Measurements from ENCODE around the gene ACTN4.

The ACTN4 gene

DNA sequence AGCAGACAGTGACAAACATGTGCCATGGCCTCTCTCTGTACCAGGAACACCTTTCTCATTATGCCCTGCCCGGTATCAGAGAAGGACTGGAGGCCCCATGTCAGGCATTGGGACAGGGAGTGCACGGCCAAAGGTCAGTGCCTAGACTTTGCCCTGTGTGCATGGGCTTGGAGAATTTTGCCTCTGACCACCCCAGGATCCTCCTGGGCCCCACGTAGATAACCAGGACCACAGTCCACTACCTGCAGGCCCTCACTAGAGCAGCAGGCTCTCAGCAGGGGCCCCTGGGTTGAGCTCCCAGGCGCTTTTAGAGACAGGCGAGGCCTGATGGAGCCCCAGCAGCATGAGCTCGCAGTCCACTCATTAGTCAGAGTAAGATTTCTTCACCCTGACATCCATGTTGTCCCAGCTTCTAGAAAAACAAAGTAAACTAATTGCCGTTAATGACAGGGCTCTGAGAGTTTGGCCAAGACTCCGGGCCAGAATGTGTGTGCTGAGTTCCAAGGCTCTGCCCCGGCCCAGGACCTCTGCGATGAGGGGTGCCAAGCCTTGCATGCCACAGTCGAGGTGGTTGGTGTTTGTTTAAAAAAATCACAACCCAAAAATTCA lies 54.1 kb downstream of the ACTN4 start:
- TF ChIP-seq ZFX (IDR thresholded peaks at IDR 0.05), result no peak
- TF ChIP-seq, protein P1, sequence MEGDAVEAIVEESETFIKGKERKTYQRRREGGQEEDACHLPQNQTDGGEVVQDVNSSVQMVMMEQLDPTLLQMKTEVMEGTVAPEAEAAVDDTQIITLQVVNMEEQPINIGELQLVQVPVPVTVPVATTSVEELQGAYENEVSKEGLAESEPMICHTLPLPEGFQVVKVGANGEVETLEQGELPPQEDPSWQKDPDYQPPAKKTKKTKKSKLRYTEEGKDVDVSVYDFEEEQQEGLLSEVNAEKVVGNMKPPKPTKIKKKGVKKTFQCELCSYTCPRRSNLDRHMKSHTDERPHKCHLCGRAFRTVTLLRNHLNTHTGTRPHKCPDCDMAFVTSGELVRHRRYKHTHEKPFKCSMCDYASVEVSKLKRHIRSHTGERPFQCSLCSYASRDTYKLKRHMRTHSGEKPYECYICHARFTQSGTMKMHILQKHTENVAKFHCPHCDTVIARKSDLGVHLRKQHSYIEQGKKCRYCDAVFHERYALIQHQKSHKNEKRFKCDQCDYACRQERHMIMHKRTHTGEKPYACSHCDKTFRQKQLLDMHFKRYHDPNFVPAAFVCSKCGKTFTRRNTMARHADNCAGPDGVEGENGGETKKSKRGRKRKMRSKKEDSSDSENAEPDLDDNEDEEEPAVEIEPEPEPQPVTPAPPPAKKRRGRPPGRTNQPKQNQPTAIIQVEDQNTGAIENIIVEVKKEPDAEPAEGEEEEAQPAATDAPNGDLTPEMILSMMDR (conservative IDR thresholded peaks at IDR 0.05), result no peak

DNA sequence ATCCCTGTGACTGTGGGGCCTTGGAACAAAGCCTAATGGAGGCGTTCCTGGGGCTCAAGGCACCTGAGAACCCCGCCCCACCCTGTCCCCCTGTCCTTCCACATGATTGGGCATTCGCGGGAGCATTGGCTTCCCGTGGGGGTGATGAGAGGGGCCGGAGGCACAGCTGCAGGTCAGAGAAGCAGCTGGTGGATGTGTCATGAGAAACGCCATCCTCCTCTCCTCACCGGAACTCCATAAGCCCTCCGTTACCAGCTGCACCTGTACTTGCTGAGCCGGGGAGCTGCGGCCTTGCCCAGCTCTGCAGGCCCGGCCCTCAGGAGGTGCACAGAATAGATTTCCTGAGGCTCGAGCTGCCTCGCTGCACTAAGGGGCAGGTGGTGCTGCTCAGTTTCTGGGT lies 54.8 kb downstream of the ACTN4 start:
- no peak overlapping the region for H3K27ac ChIP-seq
- TF ChIP-seq, protein P1 (conservative IDR thresholded peaks at IDR 0.05), result no peak
- TF ChIP-seq ZFX (IDR thresholded peaks at IDR 0.05), result no peak

More for the DNA sequence above, 54.1 kb downstream of the ACTN4 start:
- no peak overlapping the region for H3K27ac ChIP-seq

DNA sequence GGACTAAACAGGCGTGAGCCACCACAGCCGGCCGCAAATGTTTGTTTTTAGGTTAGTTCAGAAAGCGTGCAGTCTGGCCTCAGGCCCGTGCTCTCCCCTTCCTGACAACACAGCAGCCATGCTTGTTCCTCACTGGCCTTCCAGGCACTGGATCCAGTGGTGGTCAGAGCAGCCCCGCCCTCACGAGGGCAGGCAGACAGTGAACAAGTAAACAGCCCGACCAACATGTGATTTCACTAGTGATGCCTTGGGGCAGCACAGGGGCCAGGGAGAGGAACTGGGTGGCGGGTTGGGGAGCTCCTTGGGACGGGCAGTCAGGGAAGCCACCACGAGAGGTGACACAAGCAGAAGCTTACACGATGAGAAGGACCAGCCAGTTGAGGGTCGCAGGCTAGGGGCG lies 56.1 kb downstream of the ACTN4 start:
- TF ChIP-seq, protein P1 (conservative IDR thresholded peaks at IDR 0.05), result no peak
- TF ChIP-seq ZFX (IDR thresholded peaks at IDR 0.05), result no peak
- H3K27ac ChIP-seq, result no peak overlapping the region

DNA sequence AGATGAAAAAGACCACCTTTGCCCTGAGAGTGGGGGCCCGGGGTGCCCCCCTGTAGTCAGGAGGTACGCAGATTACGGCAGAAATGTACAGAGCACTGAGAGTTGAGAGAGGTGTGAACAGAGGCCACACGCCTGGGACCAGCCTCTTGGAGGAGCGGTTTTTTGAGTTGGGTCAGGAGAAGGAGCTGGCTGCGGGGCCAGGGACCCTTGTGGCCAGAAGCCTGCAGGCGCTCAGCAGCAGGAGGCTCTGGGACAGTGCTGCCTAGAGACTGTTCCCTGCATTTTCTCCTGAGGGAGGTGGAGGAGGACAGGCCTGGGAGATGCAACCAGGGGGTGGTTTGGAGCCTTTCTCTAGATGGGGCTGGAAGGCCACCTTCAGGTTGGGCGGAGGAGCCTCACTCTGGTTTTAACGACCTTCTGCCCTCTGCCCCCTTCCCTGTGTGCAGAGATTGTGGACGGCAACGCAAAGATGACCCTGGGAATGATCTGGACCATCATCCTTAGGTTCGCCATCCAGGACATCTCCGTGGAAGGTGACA lies 57.1 kb downstream of the ACTN4 start:
- H3K27ac ChIP-seq, result no peak overlapping the region
- TF ChIP-seq ZFX (IDR thresholded peaks at IDR 0.05), result no peak
- TF ChIP-seq, protein P1 (conservative IDR thresholded peaks at IDR 0.05), result no peak

DNA sequence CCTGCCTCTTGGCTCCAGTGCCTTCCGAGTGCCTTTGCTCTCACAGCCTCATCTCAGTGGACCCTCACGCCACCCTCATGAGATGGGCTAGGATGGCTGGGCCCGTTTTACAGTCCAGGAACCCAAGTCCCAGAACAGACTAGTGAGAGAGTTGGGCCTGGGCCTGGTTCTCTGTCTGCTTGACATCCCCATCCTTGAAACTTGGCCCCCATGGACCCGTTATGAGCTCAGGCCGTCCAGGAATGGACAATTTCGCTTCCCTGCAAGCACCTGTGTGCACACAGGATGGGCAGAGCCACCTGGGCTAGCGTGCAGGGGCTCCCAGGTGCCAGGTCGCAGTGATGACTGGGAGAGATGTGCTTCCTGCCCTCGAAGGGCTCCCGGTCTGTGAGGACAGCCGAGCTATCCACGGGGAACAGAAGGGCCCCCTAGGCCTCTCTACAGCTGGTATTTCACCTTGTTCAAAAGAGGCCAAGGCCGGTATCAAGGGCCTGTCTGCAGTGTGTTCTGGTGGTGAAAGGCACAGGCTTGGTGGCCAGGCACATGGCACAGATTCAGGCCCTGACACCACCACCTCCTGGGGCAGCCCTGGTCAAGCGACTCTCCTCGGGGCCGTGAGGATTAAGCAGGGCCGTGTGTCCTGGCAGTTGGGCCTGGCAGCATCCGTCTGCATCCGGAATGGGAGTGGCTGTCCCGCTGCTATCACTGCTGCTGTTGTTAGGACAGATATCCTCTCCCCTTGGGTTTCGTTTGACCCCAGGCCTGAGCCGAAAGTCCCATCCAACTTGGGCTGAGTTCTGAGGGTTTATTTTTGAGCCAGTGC lies 58.0 kb downstream of the ACTN4 start:
- no peak overlapping the region; the same call in 1 of the 2 replicates for H3K27ac ChIP-seq
- no peak for TF ChIP-seq ZFX (IDR thresholded peaks at IDR 0.05)
- TF ChIP-seq, protein P1 (conservative IDR thresholded peaks at IDR 0.05), result no peak

DNA sequence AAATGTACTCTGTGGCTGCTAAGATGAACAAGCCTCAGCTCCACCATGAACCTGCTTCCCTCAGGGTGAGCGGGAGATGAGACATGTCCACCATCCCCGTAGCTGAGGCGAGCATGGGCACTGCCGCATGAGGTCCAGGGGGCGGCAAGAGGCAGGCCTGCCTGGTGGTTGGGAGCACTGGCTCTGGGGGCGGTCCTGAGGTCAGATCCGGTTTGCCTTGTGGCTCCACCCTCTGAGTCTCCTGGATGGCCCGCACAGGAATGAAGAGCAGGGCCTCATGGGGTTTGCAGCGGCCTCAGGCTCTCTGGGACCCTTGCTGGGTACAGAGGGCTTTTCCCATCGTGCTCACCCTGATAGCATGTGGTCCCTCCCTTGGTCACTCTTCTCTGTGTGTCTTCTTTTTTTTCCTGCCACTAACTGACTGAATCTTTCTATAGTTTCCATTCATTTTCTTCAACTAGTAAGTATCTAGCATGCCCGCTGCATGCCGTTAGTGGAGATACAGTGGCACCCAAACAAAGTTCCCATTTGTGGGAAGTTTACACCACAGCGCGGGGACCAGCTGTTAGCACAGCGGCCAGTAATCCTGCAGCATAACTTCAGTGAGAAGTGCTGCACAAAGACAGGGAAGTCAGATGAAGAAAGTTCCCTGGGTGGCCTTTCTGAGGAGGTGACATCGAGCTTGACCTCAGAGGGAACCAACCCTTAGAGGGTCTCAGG lies 59.5 kb downstream of the ACTN4 start:
- TF ChIP-seq, protein P1 (conservative IDR thresholded peaks at IDR 0.05), result no peak
- TF ChIP-seq ZFX (IDR thresholded peaks at IDR 0.05), result no peak
- H3K27ac ChIP-seq, result peak overlapping the region; percentile 59

All from C4-2B (cell line).